ENCODE data around the gene OPCML.

DNA sequence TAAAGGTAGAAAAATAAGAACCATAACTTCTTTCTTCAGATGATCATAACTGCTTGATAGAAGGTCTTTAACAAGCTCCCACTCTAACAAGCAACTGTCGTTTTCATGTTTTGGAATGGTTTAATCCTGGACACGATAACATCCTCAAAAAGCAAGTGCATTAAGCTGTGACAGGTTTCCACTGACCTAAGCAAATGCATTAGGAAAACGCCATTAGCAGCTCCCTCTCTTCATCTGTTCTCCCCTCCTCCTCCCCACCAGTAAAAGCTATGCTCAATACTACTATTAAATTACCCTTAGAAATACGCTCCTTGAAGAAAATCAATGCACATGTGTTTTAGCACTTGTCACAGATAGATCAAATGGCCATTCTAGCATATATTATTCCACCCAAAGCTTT, 729.4 kb downstream of the OPCML start:
- TF ChIP-seq, protein P1, sequence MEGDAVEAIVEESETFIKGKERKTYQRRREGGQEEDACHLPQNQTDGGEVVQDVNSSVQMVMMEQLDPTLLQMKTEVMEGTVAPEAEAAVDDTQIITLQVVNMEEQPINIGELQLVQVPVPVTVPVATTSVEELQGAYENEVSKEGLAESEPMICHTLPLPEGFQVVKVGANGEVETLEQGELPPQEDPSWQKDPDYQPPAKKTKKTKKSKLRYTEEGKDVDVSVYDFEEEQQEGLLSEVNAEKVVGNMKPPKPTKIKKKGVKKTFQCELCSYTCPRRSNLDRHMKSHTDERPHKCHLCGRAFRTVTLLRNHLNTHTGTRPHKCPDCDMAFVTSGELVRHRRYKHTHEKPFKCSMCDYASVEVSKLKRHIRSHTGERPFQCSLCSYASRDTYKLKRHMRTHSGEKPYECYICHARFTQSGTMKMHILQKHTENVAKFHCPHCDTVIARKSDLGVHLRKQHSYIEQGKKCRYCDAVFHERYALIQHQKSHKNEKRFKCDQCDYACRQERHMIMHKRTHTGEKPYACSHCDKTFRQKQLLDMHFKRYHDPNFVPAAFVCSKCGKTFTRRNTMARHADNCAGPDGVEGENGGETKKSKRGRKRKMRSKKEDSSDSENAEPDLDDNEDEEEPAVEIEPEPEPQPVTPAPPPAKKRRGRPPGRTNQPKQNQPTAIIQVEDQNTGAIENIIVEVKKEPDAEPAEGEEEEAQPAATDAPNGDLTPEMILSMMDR (conservative IDR thresholded peaks at IDR 0.05; ENCODE audit: low read depth, low read length) = no peak
- TF ChIP-seq EZH2 (IDR thresholded peaks at IDR 0.05; ENCODE audit: low read length, unreplicated experiment) = no peak

Data from PC-3 (cell line).